BLaER1 treated with 17β-estradiol and CSF1 and Interleukin-3, amounts not matched to agents 10 nM and 100 nM (cell line): ENCODE results near the gene NLGN1.

Experiments used
- H3K27ac ChIP-seq, 11 experiments: shearing (Covaris generic); formaldehyde crosslinking; 2 replicates each; pipeline ENCODE4 v1.8.1; 2022
- H3K27me3 ChIP-seq, 11 experiments: shearing (Covaris generic); formaldehyde crosslinking; 2 replicates each; pipeline ENCODE4 v1.8.1; 2022
- H3K36me3 ChIP-seq, 11 experiments: shearing (Covaris generic); formaldehyde crosslinking; 2 replicates each; pipeline ENCODE4 v1.8.1; 2022
- H3K4me1 ChIP-seq, 10 experiments: shearing (Covaris generic); formaldehyde crosslinking; 2 replicates each; pipeline ENCODE4 v1.8.1; 2022
- H3K4me2 ChIP-seq, 11 experiments: shearing (Covaris generic); formaldehyde crosslinking; 2 replicates each; pipeline ENCODE4 v1.8.1; 2022
- H3K4me3 ChIP-seq, 10 experiments: shearing (Covaris generic); formaldehyde crosslinking; 2 replicates each; pipeline ENCODE4 v1.8.1; 2022
- H3K9ac ChIP-seq, 11 experiments: shearing (Covaris generic); formaldehyde crosslinking; 2 replicates each; pipeline ENCODE4 v1.8.1; 2022
- H3K9me3 ChIP-seq, 11 experiments: shearing (Covaris generic); formaldehyde crosslinking; replicated peaks in 1 of 11; 2 replicates each; pipeline ENCODE4 v1.8.1; 2022
- H4K20me1 ChIP-seq, 11 experiments: shearing (Covaris generic); formaldehyde crosslinking; 2 replicates each; pipeline ENCODE4 v1.8.1; 2022
- Cebpa-rat ChIP-seq, 11 experiments: shearing (Covaris generic); IDR thresholded peaks; 2 replicates each; pipeline ENCODE4 v1.8.1; 2022

Gene NLGN1

DNA sequence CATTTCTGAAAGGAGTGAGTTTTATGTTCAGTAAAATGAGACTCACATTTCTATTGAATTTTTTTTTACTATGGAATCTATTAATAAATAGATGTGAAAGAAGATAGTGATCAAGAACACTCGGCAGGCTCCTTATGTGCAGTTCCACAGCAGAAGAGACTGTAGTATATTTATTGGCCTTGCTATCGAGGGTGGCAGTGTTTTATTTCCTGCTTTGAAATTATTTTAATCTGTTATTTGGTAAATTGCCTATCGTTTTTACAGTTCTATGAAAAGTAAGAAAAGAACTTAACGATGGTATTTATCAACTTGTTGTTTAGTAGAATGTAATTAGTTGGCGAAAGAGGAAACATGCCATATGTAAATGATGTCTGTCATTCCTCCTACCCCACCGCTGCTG, 238.3 kb downstream of the NLGN1 start:
- no peaks in the 10 kb centered on the region for H4K20me1 ChIP-seq
- no peaks in the 10 kb centered on the region for H3K27me3 ChIP-seq
- TF ChIP-seq Cebpa-rat (IDR thresholded peaks at IDR 0.05): no peak
- no peak overlapping the region for H3K4me2 ChIP-seq
- H3K4me3 ChIP-seq: no peak overlapping the region
- H3K9ac ChIP-seq: no peak overlapping the region
- H3K4me1 ChIP-seq: no peaks in the 10 kb centered on the region
- H3K9me3 ChIP-seq: no peaks in the 10 kb centered on the region
- no peak overlapping the region for H3K27ac ChIP-seq
- H3K36me3 ChIP-seq: no peaks in the 10 kb centered on the region

GRCh38 chr3:173639098-173639497, 241.6 kb downstream of the NLGN1 start:
- Histone ChIP-seq H3K4me3 (no peak overlapping the region), H3K9me3 (no peaks in the 10 kb centered on the region), H3K4me1 (no peaks in the 10 kb centered on the region), H3K36me3 (no peaks in the 10 kb centered on the region), H3K27ac (no peak overlapping the region), H3K27me3 (no peaks in the 10 kb centered on the region), H4K20me1 (no peaks in the 10 kb centered on the region), H3K4me2 (no peak overlapping the region), H3K9ac (no peak overlapping the region)
- no peak for TF ChIP-seq Cebpa-rat (IDR thresholded peaks at IDR 0.05)

GRCh38 chr3:173641696-173642095, 244.2 kb downstream of the NLGN1 start:
- no peak for TF ChIP-seq Cebpa-rat (IDR thresholded peaks at IDR 0.05)
- Histone ChIP-seq H3K9me3 (no peaks in the 10 kb centered on the region; a peak in 1 of 22 replicates), H4K20me1 (no peaks in the 10 kb centered on the region), H3K27ac (no peak overlapping the region), H3K36me3 (no peaks in the 10 kb centered on the region), H3K4me1 (no peaks in the 10 kb centered on the region), H3K4me2 (no peak overlapping the region), H3K27me3 (no peaks in the 10 kb centered on the region), H3K4me3 (no peak overlapping the region), H3K9ac (no peak overlapping the region)

DNA sequence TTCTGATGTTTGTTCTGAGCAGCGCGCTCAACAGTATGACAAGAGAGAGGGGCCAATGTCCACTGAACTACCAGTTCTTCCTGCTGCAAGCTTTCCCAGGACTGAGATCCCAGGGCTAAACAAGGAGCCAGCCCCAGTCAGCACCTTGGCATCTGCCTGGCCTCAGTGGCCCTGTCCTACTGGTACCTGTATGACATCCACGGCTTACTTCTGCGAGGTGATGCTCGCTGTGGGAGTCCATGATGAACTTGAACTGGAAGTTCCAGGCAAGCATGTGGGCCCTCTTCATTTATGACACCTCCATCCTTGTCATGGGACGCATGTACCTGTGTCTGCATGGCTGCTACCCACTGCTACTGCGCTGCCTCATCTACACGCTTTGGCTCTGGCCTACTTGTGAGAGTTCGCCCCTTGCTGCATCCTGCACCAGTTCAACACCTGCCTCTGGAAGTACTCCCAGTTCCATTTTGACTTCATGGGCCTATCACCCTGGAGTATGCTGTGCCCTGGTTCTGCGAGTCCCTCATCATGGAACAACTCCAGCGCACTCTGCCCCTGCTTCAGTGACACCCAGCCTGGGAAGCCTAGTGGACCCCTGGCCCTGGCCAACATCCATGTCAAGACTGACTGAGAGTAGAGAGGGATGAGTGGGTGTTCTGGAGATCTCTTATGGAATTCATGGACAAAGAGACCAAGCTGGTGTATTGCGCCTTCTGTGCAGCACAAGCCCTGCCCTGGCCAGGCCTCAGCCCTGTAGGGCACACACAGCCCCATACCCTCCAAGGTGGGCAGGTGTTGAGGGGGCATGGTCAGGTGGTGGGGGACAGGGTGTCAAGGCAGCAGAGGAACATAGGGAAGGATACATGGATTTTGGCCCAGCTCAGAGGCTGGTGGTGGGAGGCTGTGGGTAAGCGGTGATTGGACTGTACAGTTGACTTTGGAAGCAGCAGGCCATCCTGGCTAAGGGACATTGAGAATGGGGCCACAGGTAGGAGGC, 246.8 kb downstream of the NLGN1 start:
- no peak for TF ChIP-seq Cebpa-rat (IDR thresholded peaks at IDR 0.05)
- no peak overlapping the region for H3K4me2 ChIP-seq
- H3K4me3 ChIP-seq: no peak overlapping the region
- H3K4me1 ChIP-seq: no peaks in the 10 kb centered on the region
- H3K9ac ChIP-seq: no peak overlapping the region
- no peaks in the 10 kb centered on the region; a peak in 1 of 22 replicates for H3K9me3 ChIP-seq
- no peaks in the 10 kb centered on the region for H3K36me3 ChIP-seq
- no peak overlapping the region for H3K27ac ChIP-seq
- H3K27me3 ChIP-seq: no peaks in the 10 kb centered on the region
- H4K20me1 ChIP-seq: no peaks in the 10 kb centered on the region

DNA sequence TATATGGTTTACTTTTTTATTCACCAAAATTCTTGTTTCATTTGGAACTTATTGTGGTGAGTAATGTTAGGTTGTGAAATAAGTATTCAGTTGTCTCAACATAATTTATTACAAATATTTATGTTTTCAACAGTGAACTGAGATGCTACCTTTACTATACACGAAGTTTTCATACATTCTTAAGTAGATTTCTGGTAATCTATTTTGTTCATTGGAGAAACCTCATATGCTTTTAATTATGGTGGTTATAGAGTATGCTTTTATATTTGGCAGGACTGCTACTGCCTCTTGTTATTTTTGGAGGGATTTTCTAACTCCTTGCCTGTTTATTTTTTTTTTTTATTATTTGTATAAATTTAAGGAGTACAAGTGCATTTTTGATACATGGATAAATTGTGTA, 253.1 kb downstream of the NLGN1 start:
- no peak for TF ChIP-seq Cebpa-rat (IDR thresholded peaks at IDR 0.05)
- Histone ChIP-seq H3K4me1 (no peaks in the 10 kb centered on the region), H3K9me3 (no peaks in the 10 kb centered on the region; a peak in 1 of 22 replicates), H3K36me3 (no peaks in the 10 kb centered on the region), H3K4me3 (no peak overlapping the region), H3K9ac (no peak overlapping the region), H4K20me1 (no peaks in the 10 kb centered on the region), H3K27me3 (no peaks in the 10 kb centered on the region), H3K4me2 (no peak overlapping the region), H3K27ac (no peak overlapping the region)

DNA sequence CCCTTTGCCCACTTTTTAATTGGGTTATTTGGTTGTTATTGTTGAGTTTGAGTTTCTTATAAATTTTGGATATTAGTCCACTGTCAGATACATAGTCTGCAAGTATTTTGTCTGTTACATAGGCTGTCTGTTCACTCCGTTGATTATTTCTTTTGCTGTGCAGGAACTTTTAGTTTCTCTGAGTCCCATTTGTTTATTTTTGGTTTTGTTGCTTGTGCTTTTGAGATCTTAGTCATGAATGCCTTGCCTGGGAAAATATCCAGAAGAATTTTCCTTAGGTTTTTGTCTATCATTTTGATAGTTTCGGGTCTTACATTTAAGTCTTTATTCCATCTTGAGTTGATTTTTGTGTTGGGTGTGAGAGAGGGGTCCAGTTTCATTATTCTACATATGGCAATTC, 254.5 kb downstream of the NLGN1 start:
- H3K4me2 ChIP-seq: no peak overlapping the region
- H3K9me3 ChIP-seq: peaks cover 0 to 4% (median 0%) of the 10 kb centered on the region in 11 experiments; a peak in 1 of 22 replicates
- TF ChIP-seq Cebpa-rat (IDR thresholded peaks at IDR 0.05): no peak
- no peaks in the 10 kb centered on the region for H3K4me1 ChIP-seq
- no peak overlapping the region for H3K27ac ChIP-seq
- no peak overlapping the region for H3K9ac ChIP-seq
- H3K36me3 ChIP-seq: no peaks in the 10 kb centered on the region
- no peak overlapping the region for H3K4me3 ChIP-seq
- H4K20me1 ChIP-seq: no peaks in the 10 kb centered on the region
- H3K27me3 ChIP-seq: no peaks in the 10 kb centered on the region

DNA sequence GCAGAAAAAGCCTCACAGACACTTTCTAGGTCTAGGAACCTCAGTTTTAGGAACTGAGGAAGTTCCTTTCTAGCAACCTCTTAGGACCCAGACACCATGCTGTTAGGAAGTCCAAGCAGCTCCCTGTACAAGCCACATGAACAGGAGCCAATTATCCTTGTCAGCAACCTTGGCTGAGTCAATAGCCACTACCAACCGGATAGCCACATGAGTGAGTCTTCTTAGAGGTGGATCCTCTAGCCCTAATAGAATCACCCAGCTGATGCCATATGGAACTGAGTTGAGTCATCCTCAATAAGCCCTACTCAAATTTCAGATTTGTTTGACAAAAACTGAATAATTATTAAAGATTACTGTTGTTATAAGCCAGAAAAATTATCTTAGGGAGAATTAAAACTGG, 256.2 kb downstream of the NLGN1 start:
- Histone ChIP-seq H3K27me3 (no peaks in the 10 kb centered on the region), H3K4me3 (no peak overlapping the region), H3K4me1 (no peaks in the 10 kb centered on the region), H3K27ac (no peak overlapping the region), H3K36me3 (no peaks in the 10 kb centered on the region), H3K4me2 (no peak overlapping the region), H3K9me3 (peaks cover 0 to 4% (median 0%) of the 10 kb centered on the region in 11 experiments; a peak in 1 of 22 replicates), H3K9ac (no peak overlapping the region), H4K20me1 (no peaks in the 10 kb centered on the region)
- no peak for TF ChIP-seq Cebpa-rat (IDR thresholded peaks at IDR 0.05)

DNA sequence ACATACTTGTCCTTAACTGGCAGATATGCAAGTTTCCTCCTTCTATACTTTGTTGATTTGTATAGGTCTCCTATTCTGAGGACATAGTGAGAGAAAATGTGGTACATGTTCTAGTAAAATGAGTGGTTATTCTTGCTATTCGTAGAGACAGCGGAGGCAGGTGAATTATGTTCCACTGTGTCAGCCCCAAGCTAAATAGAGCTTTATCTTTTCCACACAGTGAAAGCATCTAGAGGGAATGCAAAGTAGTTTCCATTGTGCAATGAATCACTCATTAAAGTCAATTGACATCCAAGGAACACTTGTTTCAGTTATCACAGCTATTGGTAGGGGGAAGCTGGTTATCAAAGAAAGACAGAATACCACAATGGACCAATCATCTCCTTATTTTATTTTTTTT, 262.4 kb downstream of the NLGN1 start:
- no peaks in the 10 kb centered on the region for H4K20me1 ChIP-seq

DNA sequence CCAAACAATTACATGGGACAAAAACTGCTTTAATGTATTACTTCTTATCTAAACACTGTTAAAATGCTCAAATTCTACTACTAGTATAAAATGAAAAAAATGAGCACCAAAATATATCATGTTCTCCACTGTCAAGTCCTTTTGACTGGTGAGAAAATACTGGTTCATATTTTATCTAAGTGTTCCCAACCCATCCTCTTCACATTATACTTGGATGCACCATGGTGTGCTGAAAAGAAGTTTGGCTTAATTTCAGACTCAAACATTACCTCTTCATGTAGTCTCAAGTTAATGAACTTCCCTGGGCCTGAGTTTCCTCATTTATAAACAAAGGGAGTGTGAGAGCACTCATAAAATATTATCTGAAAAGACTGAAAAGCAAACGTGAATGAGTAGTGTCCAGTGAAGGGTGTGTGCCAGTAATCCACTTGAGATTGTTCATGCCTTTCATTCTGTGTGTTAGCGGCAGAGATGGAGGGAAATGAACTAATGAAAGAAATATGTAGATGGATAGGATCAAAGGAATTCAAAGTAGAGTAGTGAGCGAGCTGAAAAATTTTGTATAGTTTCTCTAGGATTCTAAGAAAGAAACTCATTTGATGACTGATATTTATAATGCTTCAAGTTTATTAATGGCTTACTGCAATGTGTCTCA, 263.2 kb downstream of the NLGN1 start:
- Histone ChIP-seq H3K27me3 (no peaks in the 10 kb centered on the region), H3K4me2 (no peak overlapping the region), H3K9me3 (peaks cover 0 to 11% (median 0%) of the 10 kb centered on the region in 11 experiments; a peak in 3 of 22 replicates), H4K20me1 (no peaks in the 10 kb centered on the region), H3K4me3 (no peak overlapping the region), H3K9ac (no peak overlapping the region), H3K4me1 (no peaks in the 10 kb centered on the region), H3K36me3 (no peaks in the 10 kb centered on the region), H3K27ac (no peak overlapping the region)
- TF ChIP-seq Cebpa-rat (IDR thresholded peaks at IDR 0.05): no peak

More for the DNA sequence above, 262.4 kb downstream of the NLGN1 start:
- H3K4me1 ChIP-seq: no peaks in the 10 kb centered on the region
- no peaks in the 10 kb centered on the region for H3K36me3 ChIP-seq
- H3K4me2 ChIP-seq: no peak overlapping the region
- no peak overlapping the region for H3K27ac ChIP-seq
- H3K4me3 ChIP-seq: no peak overlapping the region
- TF ChIP-seq Cebpa-rat (IDR thresholded peaks at IDR 0.05): no peak
- no peaks in the 10 kb centered on the region for H3K27me3 ChIP-seq
- H3K9me3 ChIP-seq: peaks cover 0 to 6% (median 0%) of the 10 kb centered on the region in 11 experiments; a peak in 3 of 22 replicates
- H3K9ac ChIP-seq: no peak overlapping the region
